Spleen (tissue), 11 donors: ENCODE data around the gene ALDH1A2. TPM values are rescaled to one million over a fixed set of nuclear protein-coding genes. Genes with fewer than 3 reads are reported as not detected.
"Not testable (repeated sequence)": the region's sequence is repeated elsewhere in the genome, so short reads cannot be mapped to it uniquely, and the experiment has no call there.

ENCODE experiments used
- DNase-seq: peaks from one replicate; pipeline ENCODE4 v3.0.0-alpha.2; 2020
- H3K27ac ChIP-seq, 8 donors: fragments of 200-600 bp; sonication (generic) in 7 of 8; 1 replicate in 4 of 8; 2 replicates in 4 of 8; pipeline versions ENCODE4 v1.5.0 to v1.8.0; 2016 to 2021; ENCODE audit warnings: inconsistent platforms in 4 of 8, mild to moderate bottlenecking in 4 of 8, moderate library complexity in 1 of 8
- H3K27me3 ChIP-seq, 7 donors: fragments of 200-600 bp; sonication (generic) in 6 of 7; replicated peaks in 1 of 7; 1 replicate in 4 of 7; 2 replicates in 3 of 7; pipeline versions ENCODE4 v1.5.0 to v1.8.0; 2016 to 2021; ENCODE audit warnings: inconsistent platforms in 3 of 7, mild to moderate bottlenecking in 1 of 7
- H3K36me3 ChIP-seq, 6 donors: fragments of 200-600 bp; sonication (generic) in 5 of 6; 1 replicate in 4 of 6; 2 replicates in 2 of 6; pipeline versions ENCODE4 v1.5.0 to v1.8.0; 2016 to 2021; ENCODE audit warnings: inconsistent platforms in 2 of 6
- H3K4me1 ChIP-seq, 6 donors: fragments of 200-600 bp; sonication (generic) in 5 of 6; 1 replicate in 3 of 6; 2 replicates in 3 of 6; pipeline versions ENCODE4 v1.5.0 to v1.8.0; 2016 to 2021; ENCODE audit warnings: inconsistent platforms in 3 of 6
- H3K4me3 ChIP-seq, 8 donors: fragments of 200-600 bp; sonication (generic) in 7 of 8; 1 replicate in 4 of 8; 2 replicates in 4 of 8; pipeline versions ENCODE4 v1.5.0 to v1.8.0; 2016 to 2021; ENCODE audit warnings: inconsistent platforms in 4 of 8, mild to moderate bottlenecking in 4 of 8, moderate library complexity in 2 of 8
- H3K9me3 ChIP-seq, 8 donors: fragments of 200-600 bp; sonication (generic) in 7 of 8; 1 replicate in 4 of 8; 2 replicates in 4 of 8; pipeline versions ENCODE4 v1.5.0 to v1.8.0; 2016 to 2021; ENCODE audit warnings: inconsistent platforms in 4 of 8
- POLR2A ChIP-seq, 3 donors: fragments of 450-650 bp; IDR thresholded peaks; one replicate each; pipeline ENCODE4 v1.5.1; 2017; ENCODE audit warnings: antibody characterized with exemption in 3 of 3, mild to moderate bottlenecking in 1 of 3
- POLR2AphosphoS5 ChIP-seq, 3 donors: sonication (generic); formaldehyde crosslinking; IDR thresholded peaks; one replicate each; pipeline ENCODE4 v1.5.1; 2017; ENCODE audit warnings: antibody characterized with exemption in 3 of 3
- WGBS, 5 donors: extraction: QIAGEN DNeasy Blood & Tissue Kit in 3 of 5; methylation state at CpG; one replicate each; pipeline versions ENCODE4 v1.1.5 to v1.1.7; 2013 to 2018; 5-methylcytosine and 5-hydroxymethylcytosine counted together
- intact Hi-C: fragments of 100-400 bp; cut with DNase I; formaldehyde crosslinking; loops from one replicate; pipeline ENCODE4 v1.15.0; 2023; ENCODE audit warnings: low total_unique reads
- polyA plus RNA-seq, 3 donors: library from polyadenylated mRNA; stranded (reverse); fragments of 200-250 nt; gene quantifications; one replicate each; pipeline ENCODE4 v1.2.1, GENCODE V29; 2013
- total RNA-seq, 7 donors: library from RNA; depleted of rRNA in 3 of 7; stranded (reverse); fragments of >200 nt in 3 of 7; fragmentation: NEBNext Ultra II Directional in 4 of 7; extraction: Animal tissue kit (Norgen Biotek cat#: 25700) in 4 of 7; gene quantifications; one replicate each; pipeline versions ENCODE4 v1.1.0 to v1.2.1, GENCODE V29; 2016 to 2021
- TF ChIP-seq, protein P1 (sequence below), 11 experiments: fragments of 200-600 bp in 7 of 11; fragments of 450-650 bp in 4 of 11; sonication (generic) in 4 of 11; IDR thresholded peaks in 8 of 11; conservative IDR thresholded peaks in 3 of 11; 1 replicate in 7 of 11; 2 replicates in 4 of 11; pipeline versions ENCODE4 v1.4.0 to v1.8.0; 2016 to 2021; ENCODE audit warnings: antibody characterized with exemption in 11 of 11, inconsistent platforms in 4 of 11, mild to moderate bottlenecking in 1 of 11
- donor health status: healthy with polysubstance abuse.
- donor health status: DM: no; HTN: no; CAD: no; lungs with moderate emphysema.
- donor health status: DM: no; HTN: no; CAD: no.
- donor health status: Bipolar disorder and iron deficiency.
- donor health status: healthy.
- donor health status: DM: no; HTN: no; CAD: no.
- donor health status: DM: yes; HTN: yes; CAD: no.

ALDH1A2 gene
- total and polyA plus RNA-seq, 10 donors: 0.26 to 20.3 (median 4.8) TPM

DNA sequence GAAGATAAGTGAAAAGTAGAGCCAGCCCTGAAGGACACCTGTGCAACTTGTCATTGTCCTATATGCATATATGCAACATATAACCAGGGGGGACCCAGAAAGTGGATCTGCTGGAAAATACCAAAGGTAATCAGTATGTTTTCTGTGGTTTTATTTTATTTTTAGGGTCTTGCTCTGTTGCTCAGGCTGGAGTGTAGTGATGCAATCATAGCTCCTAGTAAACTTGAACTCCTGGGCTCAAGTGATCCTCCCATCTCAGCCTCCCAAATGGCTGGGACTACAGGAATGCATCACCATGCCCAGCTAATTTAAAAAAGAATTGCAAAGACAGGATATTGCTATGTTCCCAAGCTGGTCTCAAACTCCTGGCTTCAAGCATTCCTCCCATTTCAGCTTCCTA, 18.0 kb upstream of the ALDH1A2 start:
- Histone ChIP-seq H3K4me1 (no peaks in the 10 kb centered on the region), H3K36me3 (no peaks in the 10 kb centered on the region), H3K27me3 (peaks cover 0 to 10% (median 0%) of the 10 kb centered on the region in 7 donors), H3K27ac (no peak overlapping the region), H3K9me3 (no peaks in the 10 kb centered on the region), H3K4me3 (no peak overlapping the region)
- TF ChIP-seq, protein P1, sequence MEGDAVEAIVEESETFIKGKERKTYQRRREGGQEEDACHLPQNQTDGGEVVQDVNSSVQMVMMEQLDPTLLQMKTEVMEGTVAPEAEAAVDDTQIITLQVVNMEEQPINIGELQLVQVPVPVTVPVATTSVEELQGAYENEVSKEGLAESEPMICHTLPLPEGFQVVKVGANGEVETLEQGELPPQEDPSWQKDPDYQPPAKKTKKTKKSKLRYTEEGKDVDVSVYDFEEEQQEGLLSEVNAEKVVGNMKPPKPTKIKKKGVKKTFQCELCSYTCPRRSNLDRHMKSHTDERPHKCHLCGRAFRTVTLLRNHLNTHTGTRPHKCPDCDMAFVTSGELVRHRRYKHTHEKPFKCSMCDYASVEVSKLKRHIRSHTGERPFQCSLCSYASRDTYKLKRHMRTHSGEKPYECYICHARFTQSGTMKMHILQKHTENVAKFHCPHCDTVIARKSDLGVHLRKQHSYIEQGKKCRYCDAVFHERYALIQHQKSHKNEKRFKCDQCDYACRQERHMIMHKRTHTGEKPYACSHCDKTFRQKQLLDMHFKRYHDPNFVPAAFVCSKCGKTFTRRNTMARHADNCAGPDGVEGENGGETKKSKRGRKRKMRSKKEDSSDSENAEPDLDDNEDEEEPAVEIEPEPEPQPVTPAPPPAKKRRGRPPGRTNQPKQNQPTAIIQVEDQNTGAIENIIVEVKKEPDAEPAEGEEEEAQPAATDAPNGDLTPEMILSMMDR (IDR thresholded peaks at IDR 0.05 in 8 of 11, conservative IDR thresholded peaks at IDR 0.05 in 3 of 11): no peak
- TF ChIP-seq POLR2A (IDR thresholded peaks at IDR 0.05) (no peak), POLR2AphosphoS5 (IDR thresholded peaks at IDR 0.05) (no peak)
- intact Hi-C loops: no loop called here
- DNase-seq: no peak

DNA sequence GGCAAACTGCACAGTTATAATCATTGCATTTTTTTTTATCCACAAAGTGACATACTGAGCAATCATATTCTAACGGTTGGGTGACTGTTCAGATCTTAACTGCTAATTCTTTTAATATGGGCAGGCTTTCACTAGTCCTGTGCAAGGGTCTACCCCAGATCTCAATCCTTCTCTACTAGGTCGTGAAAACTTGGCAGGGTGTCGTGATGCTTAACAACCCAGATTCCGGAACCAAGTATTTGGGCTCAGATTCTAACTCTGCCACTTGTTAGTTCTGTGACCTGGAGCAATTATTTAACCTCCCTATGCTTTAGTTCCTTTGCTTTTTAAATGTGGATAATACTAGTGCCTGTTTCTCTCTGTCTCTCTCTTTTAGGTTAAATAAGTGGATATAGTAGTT, 16.4 kb upstream of the ALDH1A2 start:
- Histone ChIP-seq H3K4me1 (no peaks in the 10 kb centered on the region), H3K27me3 (peaks cover 0 to 12% (median 0%) of the 10 kb centered on the region in 7 donors), H3K4me3 (no peak overlapping the region), H3K27ac (no peak overlapping the region), H3K9me3 (no peaks in the 10 kb centered on the region), H3K36me3 (no peaks in the 10 kb centered on the region)
- no peak for TF ChIP-seq POLR2AphosphoS5 (IDR thresholded peaks at IDR 0.05)
- no peak for TF ChIP-seq POLR2A (IDR thresholded peaks at IDR 0.05)
- TF ChIP-seq, protein P1 (IDR thresholded peaks at IDR 0.05 in 8 of 11, conservative IDR thresholded peaks at IDR 0.05 in 3 of 11): no peak
- DNase-seq: no peak
- intact Hi-C loops: no loop called here
- WGBS, 5 donors: 78 to 94% (median 85%) methylated on average over 4 of the region's 4 CpGs

DNA sequence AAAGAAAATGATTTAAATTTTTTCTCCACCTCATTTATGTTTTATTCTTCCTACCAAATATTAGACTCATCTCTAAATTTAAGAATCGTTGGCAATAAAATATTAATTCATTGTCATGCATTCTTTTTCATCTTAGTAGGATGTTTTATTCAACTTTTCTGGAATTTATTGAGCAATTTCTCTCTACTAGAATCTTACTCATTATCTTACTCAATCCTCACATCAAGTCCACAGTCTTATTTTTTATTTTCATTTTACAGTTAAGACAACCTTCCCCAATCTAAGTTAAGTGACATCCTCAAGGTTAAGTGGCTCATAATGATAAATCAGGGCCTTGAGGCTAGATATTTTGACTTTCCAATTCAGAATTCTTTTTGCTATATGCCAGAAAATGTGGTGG, 15.9 kb upstream of the ALDH1A2 start:
- H3K4me3 ChIP-seq: no peak overlapping the region
- H3K4me1 ChIP-seq: no peaks in the 10 kb centered on the region
- WGBS, 5 donors: 76 to 88% (median 86%) methylated on average over 1 of the region's 1 CpG
- no peak for TF ChIP-seq POLR2A (IDR thresholded peaks at IDR 0.05)
- no peak for TF ChIP-seq POLR2AphosphoS5 (IDR thresholded peaks at IDR 0.05)
- TF ChIP-seq, protein P1 (IDR thresholded peaks at IDR 0.05 in 8 of 11, conservative IDR thresholded peaks at IDR 0.05 in 3 of 11): no peak
- DNase-seq: no peak
- no peak overlapping the region for H3K27ac ChIP-seq
- no peaks in the 10 kb centered on the region for H3K36me3 ChIP-seq
- intact Hi-C loops: no loop called here
- no peaks in the 10 kb centered on the region for H3K9me3 ChIP-seq
- H3K27me3 ChIP-seq: peaks cover 0 to 12% (median 0%) of the 10 kb centered on the region in 7 donors

DNA sequence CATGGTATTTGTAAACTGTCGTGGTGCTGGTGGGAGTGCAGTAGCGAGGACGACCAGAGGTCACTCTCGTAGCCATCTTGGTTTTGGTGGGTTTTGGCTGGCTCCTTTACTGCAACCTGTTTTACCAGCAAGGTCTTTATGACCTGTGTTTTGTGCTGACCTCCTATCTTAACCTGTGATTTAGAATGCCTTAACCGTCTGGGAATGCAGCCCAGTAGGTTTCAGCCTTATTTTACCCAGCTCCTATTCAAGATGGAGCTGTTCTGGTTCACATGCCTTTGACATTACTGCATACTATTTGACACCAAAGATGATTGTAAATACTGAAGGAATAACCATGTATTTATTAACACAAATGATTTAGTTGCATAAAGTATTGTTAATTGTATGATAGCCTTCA, 15.4 kb upstream of the ALDH1A2 start:
- DNase-seq, H3K27ac ChIP-seq, H3K36me3 ChIP-seq, H3K9me3 ChIP-seq, intact Hi-C loops, H3K4me1 ChIP-seq, H3K4me3 ChIP-seq: not testable (repeated sequence)
- WGBS, 5 donors: 92 to 97% (median 94%) methylated on average over 5 of the region's 5 CpGs
- peaks cover 0 to 10% (median 0%) of the 10 kb centered on the region in 7 donors for H3K27me3 ChIP-seq

DNA sequence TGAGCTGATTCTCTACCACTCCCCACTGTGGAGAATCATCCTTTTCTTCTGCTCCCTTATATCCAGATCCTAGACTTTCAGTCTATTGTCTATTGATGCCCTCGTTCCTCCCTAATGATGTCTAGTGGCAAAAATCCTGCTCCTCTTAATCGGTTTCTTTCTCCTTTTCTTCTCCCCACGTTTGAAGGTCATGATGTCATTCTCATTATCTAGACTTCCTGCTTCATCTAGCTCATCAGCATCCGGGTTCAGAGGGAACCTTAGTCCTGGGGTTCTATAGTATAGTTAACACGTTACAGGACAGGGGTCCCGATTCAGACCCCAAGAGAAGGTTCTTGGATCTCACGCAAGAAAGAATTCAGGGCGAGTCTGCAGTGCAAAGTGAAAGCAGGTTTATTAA, 14.9 kb upstream of the ALDH1A2 start:
- WGBS, 5 donors: 67 to 80% (median 68%) methylated on average over 8 of the region's 8 CpGs
- no peaks in the 10 kb centered on the region for H3K9me3 ChIP-seq

More for the DNA sequence above, 14.9 kb upstream of the ALDH1A2 start:
- no peak for DNase-seq
- H3K4me1 ChIP-seq: no peaks in the 10 kb centered on the region
- peaks cover 0 to 5% (median 0%) of the 10 kb centered on the region in 7 donors for H3K27me3 ChIP-seq
- intact Hi-C loops: no loop called here
- TF ChIP-seq POLR2AphosphoS5 (IDR thresholded peaks at IDR 0.05) (no peak), POLR2A (IDR thresholded peaks at IDR 0.05) (no peak)
- TF ChIP-seq, protein P1 (IDR thresholded peaks at IDR 0.05 in 8 of 11, conservative IDR thresholded peaks at IDR 0.05 in 3 of 11): no peak
- H3K27ac ChIP-seq: no peak overlapping the region
- no peaks in the 10 kb centered on the region for H3K36me3 ChIP-seq
- no peak overlapping the region for H3K4me3 ChIP-seq
